ENCODE measurements around the gene KAZN.

The KAZN gene

DNA sequence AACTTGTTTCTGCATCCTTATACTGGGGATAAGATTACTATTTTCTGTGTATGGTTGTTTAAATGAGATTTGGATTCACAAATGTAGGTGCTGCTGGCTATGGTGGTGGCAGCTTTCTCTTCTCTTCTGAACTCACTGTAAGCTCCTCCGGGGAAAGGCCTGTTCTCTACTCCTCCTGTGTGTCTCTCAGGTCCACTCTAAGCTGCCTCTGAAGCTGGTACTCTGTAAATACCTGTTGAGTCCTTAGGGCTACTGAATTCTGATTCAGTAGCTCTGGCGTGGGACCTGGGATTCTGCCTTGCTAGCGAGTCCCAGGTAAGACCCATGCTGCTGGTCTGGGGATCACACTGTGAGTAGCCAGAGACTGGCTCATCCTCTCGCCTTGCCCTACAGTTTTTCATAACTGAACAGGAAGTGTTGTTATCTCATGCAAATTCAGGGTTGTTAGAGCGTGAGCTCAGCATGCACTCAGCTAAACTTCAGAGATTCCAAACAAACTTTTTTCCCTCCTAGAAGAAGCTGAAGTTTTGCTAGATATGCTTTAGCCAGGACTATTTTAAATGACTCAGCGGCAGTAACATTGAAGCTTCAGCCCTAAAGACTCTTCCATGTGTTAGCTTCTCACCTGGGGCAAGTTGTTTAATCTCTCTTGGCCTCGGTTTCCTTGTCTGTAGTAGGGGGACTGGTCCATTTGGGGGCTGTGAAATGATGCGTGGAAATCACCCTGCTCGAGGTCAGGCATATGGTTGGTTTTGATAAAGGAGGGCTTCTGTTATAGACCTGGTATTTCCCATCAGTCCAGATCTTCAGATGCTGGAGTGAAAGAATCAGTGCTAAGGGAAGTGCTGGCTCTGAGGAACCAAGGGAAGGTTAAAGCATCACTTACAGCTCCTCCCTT is 283.5 kb downstream of the KAZN start:
- H3K9me3 ChIP-seq (ENCODE audit: insufficient read depth, low read depth, low read length): no peaks in the 10 kb centered on the region; the same call in 1 of the 2 replicates
- H3K4me3 ChIP-seq (ENCODE audit: low read length): no peak overlapping the region
- H3K9ac ChIP-seq (ENCODE audit: low read depth, low read length): no peak overlapping the region
- H3K4me1 ChIP-seq (ENCODE audit: insufficient read depth, low read length): no peaks in the 10 kb centered on the region; the same call in 1 of the 2 replicates
- H3K27me3 ChIP-seq (ENCODE audit: insufficient read depth, low read length): no peaks in the 10 kb centered on the region
- no peaks in the 10 kb centered on the region for H3K36me3 ChIP-seq (ENCODE audit: insufficient read depth, low read depth, low read length)
- H3K27ac ChIP-seq (ENCODE audit: low read length): no peak overlapping the region

DNA sequence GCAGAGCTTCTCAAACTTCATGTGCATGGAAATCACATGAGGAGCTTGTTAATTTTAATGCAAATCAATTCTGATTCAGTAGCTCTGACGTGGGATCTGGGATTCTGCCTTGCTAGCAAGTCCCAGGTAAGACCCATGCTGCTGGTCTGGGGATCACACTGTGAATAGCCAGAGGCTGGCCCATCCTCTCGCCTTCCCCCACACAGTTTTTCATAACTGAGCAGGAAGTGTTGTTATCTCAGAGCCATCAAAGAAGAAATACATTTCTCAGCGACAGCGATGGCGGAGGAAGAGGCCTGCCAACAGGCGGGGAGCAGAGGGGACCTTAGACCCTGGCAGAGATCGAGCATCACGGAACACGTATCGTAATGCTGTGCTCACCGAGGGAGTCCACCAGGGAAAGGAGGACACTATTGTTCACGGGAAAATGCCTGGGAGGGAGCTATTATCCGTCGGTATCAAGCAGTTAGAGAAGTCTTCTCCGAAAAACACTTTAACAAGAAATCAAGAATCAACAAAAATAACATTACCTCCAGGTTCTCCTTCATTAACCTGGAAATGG is 286.2 kb downstream of the KAZN start:
- no peaks in the 10 kb centered on the region; the same call in 1 of the 2 replicates for H3K4me1 ChIP-seq (ENCODE audit: insufficient read depth, low read length)
- H3K27me3 ChIP-seq (ENCODE audit: insufficient read depth, low read length): no peaks in the 10 kb centered on the region
- no peak overlapping the region for H3K27ac ChIP-seq (ENCODE audit: low read length)
- no peaks in the 10 kb centered on the region; the same call in 1 of the 2 replicates for H3K9me3 ChIP-seq (ENCODE audit: insufficient read depth, low read depth, low read length)
- no peak overlapping the region for H3K9ac ChIP-seq (ENCODE audit: low read depth, low read length)
- H3K4me3 ChIP-seq (ENCODE audit: low read length): no peak overlapping the region
- H3K36me3 ChIP-seq (ENCODE audit: insufficient read depth, low read depth, low read length): no peaks in the 10 kb centered on the region

DNA sequence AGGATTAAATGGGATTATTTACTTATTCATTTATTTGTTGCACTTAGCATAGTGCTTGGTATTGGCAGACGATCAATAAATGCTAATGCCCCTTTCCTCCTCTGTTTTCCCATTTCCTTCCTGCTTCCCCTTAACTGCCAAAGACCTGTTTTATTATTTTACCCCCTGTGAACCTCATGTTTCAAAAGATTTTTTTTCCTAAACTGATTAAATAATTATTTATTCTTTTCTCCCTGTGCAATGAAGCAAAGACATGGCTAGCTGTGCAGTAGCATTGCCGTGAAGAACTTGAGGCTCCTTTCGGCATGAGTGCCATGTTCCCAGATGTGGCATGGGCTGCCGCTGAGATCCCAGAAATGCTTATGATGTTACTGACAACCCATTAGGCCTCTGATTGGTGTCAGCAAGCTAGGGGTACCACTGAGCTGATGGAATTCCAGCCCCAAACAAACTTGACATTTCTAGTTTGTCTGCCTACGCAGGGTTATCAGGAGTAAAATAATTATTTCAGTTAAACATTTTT is 288.6 kb downstream of the KAZN start:
- Histone ChIP-seq H3K9me3 (ENCODE audit: insufficient read depth, low read depth, low read length) (no peaks in the 10 kb centered on the region), H3K27ac (ENCODE audit: low read length) (no peak overlapping the region), H3K4me1 (ENCODE audit: insufficient read depth, low read length) (no peaks in the 10 kb centered on the region; the same call in 1 of the 2 replicates), H3K9ac (ENCODE audit: low read depth, low read length) (no peak overlapping the region), H3K36me3 (ENCODE audit: insufficient read depth, low read depth, low read length) (no peaks in the 10 kb centered on the region), H3K27me3 (ENCODE audit: insufficient read depth, low read length) (no peaks in the 10 kb centered on the region), H3K4me3 (ENCODE audit: low read length) (no peak overlapping the region)

DNA sequence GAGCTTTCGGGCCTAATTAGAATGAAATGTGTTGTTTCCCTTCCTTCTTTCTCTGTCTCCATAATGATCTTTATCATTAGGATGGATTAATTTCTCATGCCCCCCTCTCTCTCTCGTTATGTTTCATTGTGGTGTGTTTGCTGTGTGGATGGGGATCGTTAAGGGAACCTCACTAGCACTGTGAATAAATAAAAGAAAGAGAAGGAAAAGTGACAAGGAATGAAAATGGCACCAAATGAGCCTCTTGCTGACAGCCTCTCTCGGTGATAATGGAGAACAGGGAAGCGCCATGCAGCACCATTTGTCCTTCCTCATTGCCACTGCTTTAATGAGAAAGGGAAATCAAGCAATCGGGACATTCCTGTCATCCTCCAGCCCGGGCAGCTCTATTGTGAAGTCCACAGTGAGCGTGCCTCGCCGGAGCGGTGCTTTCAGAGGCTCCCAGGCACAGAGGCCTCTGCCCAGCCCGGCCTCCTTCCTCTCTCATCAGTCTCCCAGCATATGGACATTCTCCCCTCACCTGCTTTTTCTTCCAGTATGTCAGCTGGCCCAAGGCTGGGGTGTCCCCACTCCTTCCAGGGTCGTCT is 289.4 kb downstream of the KAZN start:
- H3K9me3 ChIP-seq (ENCODE audit: insufficient read depth, low read depth, low read length): no peaks in the 10 kb centered on the region
- no peaks in the 10 kb centered on the region for H3K36me3 ChIP-seq (ENCODE audit: insufficient read depth, low read depth, low read length)
- H3K4me3 ChIP-seq (ENCODE audit: low read length): no peak overlapping the region
- no peak overlapping the region for H3K9ac ChIP-seq (ENCODE audit: low read depth, low read length)
- no peaks in the 10 kb centered on the region; the same call in 1 of the 2 replicates for H3K4me1 ChIP-seq (ENCODE audit: insufficient read depth, low read length)
- H3K27me3 ChIP-seq (ENCODE audit: insufficient read depth, low read length): no peaks in the 10 kb centered on the region
- no peak overlapping the region for H3K27ac ChIP-seq (ENCODE audit: low read length)

DNA sequence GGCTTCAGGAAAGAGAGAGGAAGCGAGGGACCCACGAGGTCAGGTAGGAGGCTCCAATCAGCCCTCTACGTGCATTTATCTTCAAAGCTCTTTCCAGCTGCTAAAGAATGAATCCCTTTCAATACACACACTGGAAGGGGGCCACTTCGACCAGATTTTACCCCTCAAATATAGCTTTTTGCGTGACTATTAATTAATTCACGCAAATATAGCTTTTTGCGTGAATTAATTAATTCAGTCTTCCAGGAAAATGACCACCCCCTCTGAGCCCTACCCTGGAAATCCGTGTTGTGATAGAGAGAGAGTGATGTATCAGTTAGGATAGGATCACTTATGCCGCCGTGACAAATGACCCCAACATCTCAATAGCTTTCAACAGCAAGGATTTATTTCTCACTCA is 289.9 kb downstream of the KAZN start:
- Histone ChIP-seq H3K9me3 (ENCODE audit: insufficient read depth, low read depth, low read length) (no peaks in the 10 kb centered on the region), H3K27ac (ENCODE audit: low read length) (no peak overlapping the region), H3K36me3 (ENCODE audit: insufficient read depth, low read depth, low read length) (no peaks in the 10 kb centered on the region), H3K9ac (ENCODE audit: low read depth, low read length) (no peak overlapping the region), H3K4me3 (ENCODE audit: low read length) (no peak overlapping the region), H3K27me3 (ENCODE audit: insufficient read depth, low read length) (no peaks in the 10 kb centered on the region), H3K4me1 (ENCODE audit: insufficient read depth, low read length) (no peaks in the 10 kb centered on the region; the same call in 1 of the 2 replicates)

DNA sequence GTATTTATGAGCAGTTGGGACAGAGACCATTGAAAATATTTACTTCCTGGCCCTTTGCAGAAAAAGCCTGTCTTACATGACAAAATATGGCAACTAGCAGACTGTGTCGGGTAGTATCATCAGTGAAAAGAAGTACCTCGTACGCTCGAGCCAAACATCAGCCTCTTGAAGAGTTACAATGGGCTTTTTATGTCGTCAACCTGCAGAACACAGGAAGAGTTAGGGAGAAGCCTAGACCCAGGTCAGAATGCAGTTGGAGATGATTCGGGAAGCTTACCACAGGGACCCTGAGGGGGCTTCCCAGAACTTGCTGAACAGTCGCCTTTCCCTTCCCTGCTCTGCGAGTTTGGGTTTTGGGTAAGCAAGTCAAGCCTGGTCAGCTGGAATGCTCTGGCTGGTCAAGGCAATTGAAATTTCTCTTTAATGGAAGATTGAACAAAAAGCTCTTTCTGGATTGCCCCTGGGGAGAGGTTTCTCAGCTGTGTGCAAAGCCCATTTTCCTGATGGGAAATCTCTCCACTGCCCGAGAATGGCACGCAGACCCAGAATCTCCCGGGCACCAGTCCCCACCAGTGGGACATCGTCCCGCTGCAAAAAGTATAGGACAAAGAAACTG is 291.4 kb downstream of the KAZN start:
- Histone ChIP-seq H3K4me1 (ENCODE audit: insufficient read depth, low read length) (peaks cover 4% of the 10 kb centered on the region), H3K27me3 (ENCODE audit: insufficient read depth, low read length) (no peaks in the 10 kb centered on the region), H3K9ac (ENCODE audit: low read depth, low read length) (no peak overlapping the region), H3K9me3 (ENCODE audit: insufficient read depth, low read depth, low read length) (no peaks in the 10 kb centered on the region), H3K27ac (ENCODE audit: low read length) (no peak overlapping the region), H3K4me3 (ENCODE audit: low read length) (no peak overlapping the region), H3K36me3 (ENCODE audit: insufficient read depth, low read depth, low read length) (no peaks in the 10 kb centered on the region)

DNA sequence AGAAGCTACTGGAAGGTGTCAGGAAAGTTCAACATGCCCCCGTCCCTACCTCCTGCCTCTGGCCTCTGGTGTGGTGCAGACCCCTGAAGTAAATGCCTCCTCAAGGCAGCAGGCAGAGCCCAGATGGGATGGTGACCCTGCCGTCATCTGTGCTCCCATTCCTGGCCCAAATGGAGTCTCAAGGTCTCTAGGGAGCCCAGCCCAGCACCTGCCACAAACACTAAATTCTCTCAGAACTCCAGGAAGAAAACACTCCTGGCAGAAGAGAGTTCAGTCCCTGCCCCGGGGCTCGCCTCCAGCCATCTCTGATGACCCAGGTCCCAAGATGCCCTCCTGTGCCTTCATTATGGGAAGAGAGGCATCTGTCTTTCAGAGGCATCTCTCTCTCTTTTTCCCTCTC is 293.5 kb downstream of the KAZN start:
- Histone ChIP-seq H3K9me3 (ENCODE audit: insufficient read depth, low read depth, low read length) (no peaks in the 10 kb centered on the region), H3K27me3 (ENCODE audit: insufficient read depth, low read length) (no peaks in the 10 kb centered on the region), H3K4me1 (ENCODE audit: insufficient read depth, low read length) (peaks cover 12% of the 10 kb centered on the region), H3K9ac (ENCODE audit: low read depth, low read length) (no peak overlapping the region), H3K36me3 (ENCODE audit: insufficient read depth, low read depth, low read length) (no peaks in the 10 kb centered on the region), H3K4me3 (ENCODE audit: low read length) (no peak overlapping the region), H3K27ac (ENCODE audit: low read length) (no peak overlapping the region)

DNA sequence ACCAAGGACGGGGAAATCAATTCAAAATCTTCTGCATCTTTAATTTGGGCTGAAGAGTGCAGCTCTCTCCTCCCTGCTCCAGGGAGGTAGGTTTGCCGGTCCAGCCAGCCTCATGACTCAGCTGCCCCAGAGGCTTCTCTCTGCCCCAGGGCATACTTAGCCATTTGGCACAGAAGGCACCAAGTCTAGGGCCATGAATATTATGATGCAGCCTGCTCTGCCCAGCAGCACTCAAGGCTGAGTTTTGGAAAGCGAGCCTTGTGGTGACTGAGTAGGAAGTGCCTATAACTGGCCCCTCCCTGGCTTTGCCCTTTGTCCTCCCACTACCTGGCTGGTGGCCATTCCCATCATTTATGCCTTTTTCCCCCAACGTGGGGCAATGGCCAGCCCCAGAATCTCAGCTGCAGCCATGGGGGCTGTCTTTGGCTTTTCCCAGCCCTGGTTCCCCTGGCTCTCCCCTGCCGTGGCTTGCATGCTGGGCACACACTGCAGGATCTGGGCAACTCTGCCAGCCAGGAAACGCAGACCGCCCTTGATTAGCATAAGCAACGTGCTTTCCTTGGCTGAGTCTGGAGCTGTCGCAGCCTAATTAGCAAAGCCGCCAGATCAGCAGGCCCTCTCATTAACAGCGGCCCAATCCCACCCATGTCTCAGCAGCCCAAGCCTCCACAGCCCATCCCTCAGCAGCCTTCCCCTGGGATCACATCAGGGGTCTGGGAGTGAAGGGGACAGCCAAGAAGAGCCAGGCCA is 296.5 kb downstream of the KAZN start:
- H3K36me3 ChIP-seq (ENCODE audit: insufficient read depth, low read depth, low read length): no peaks in the 10 kb centered on the region
- no peaks in the 10 kb centered on the region for H3K9me3 ChIP-seq (ENCODE audit: insufficient read depth, low read depth, low read length)
- no peak overlapping the region for H3K27ac ChIP-seq (ENCODE audit: low read length)
- peaks cover 12% of the 10 kb centered on the region; the same call in 1 of the 2 replicates for H3K4me1 ChIP-seq (ENCODE audit: insufficient read depth, low read length)
- H3K9ac ChIP-seq (ENCODE audit: low read depth, low read length): no peak overlapping the region
- H3K4me3 ChIP-seq (ENCODE audit: low read length): no peak overlapping the region
- H3K27me3 ChIP-seq (ENCODE audit: insufficient read depth, low read length): no peaks in the 10 kb centered on the region

DNA sequence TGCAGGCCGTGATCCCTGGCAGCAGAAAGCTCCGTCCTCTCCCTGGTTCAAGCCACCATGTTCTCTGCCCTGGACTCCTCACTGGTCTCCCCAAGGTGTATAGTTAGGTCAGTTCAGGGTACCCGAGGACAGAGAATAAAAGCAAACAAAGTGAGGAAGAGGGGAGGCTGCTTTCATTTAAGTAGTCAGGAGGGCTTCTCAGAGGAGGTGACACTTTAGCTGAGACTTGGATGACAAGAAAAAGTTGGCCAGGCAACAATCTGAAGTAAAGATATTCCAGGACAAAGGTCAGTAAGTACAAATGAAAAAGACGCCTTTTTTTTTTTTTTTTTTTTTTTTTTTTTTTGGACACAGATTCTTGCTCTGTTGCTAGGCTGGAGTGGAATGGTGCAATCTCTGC is 297.2 kb downstream of the KAZN start:
- Histone ChIP-seq H3K9ac (ENCODE audit: low read depth, low read length) (no peak overlapping the region), H3K4me1 (ENCODE audit: insufficient read depth, low read length) (peaks cover 12% of the 10 kb centered on the region; the same call in 1 of the 2 replicates), H3K36me3 (ENCODE audit: insufficient read depth, low read depth, low read length) (no peaks in the 10 kb centered on the region), H3K27ac (ENCODE audit: low read length) (no peak overlapping the region), H3K4me3 (ENCODE audit: low read length) (no peak overlapping the region), H3K27me3 (ENCODE audit: insufficient read depth, low read length) (no peaks in the 10 kb centered on the region), H3K9me3 (ENCODE audit: insufficient read depth, low read depth, low read length) (no peaks in the 10 kb centered on the region)

DNA sequence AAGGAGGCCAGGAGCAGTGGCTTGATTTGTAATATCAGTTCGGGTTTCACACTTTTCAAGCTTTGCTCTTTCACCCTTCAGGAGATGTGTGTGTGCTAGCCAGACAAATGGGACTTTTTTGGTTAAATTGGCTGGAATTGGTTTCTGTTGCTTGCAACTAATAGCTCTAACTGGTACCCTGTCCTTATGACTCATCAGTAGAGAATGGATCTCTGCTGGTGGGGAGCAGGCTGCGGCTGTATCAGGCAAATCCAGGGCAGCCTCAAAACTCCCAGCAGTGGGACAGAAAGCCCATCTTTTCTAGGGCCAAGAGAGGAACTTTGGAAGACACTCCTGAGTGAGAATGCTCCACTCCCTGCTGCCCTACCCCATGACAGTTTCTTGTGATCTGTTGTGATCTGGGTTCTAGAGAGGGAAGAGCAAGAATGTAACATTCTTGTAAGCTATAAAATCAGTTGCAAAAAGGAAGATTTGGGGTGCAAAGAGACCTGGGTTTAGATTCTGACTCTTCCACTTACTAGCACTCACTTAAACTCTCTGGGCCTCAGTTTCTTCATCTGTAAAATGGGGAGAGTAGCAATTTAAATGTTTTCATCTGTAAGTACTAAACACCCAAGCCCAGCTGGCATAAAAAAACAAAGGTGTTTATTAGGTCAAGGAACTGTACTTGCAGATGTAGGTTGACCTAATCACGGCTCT is 298.0 kb downstream of the KAZN start:
- no peak overlapping the region for H3K27ac ChIP-seq (ENCODE audit: low read length)
- no peaks in the 10 kb centered on the region for H3K9me3 ChIP-seq (ENCODE audit: insufficient read depth, low read depth, low read length)
- H3K4me1 ChIP-seq (ENCODE audit: insufficient read depth, low read length): peaks cover 12% of the 10 kb centered on the region; the same call in 1 of the 2 replicates
- no peaks in the 10 kb centered on the region for H3K36me3 ChIP-seq (ENCODE audit: insufficient read depth, low read depth, low read length)
- H3K27me3 ChIP-seq (ENCODE audit: insufficient read depth, low read length): no peaks in the 10 kb centered on the region
- no peak overlapping the region for H3K9ac ChIP-seq (ENCODE audit: low read depth, low read length)
- H3K4me3 ChIP-seq (ENCODE audit: low read length): no peak overlapping the region
